K562 (cell line): ENCODE results near the gene RAP1GDS1.

ENCODE experiments used
- HDAC6 ChIP-seq: IDR thresholded peaks from 2 replicates; pipeline ENCODE4 v1.6.1; 2012; ENCODE audit warnings: low read depth, mild to moderate bottlenecking, control low read depth, inconsistent platforms, low read length, moderate library complexity
- MAFK ChIP-seq: IDR thresholded peaks from 2 replicates; pipeline ENCODE4 v1.6.1; 2011; ENCODE audit warnings: low read length, improper control_type of control experiment
- MYNN ChIP-seq, 2 experiments: sonication (generic); formaldehyde crosslinking in 1 of 2; IDR thresholded peaks; 2 replicates each; pipeline versions ENCODE4 v1.5.0 to v1.6.1; 2016 to 2020; ENCODE audit warnings: antibody characterized with exemption in 1 of 2, missing genetic modification reagents in 1 of 2
- NRF1 ChIP-seq, 2 experiments: fragments of 450-650 bp; IDR thresholded peaks in 1 of 2; conservative IDR thresholded peaks in 1 of 2; 2 replicates each; pipeline ENCODE4 v1.6.1; 2014; ENCODE audit warnings: mild to moderate bottlenecking in 2 of 2
- POLR2A ChIP-seq: fragments of 450-650 bp; conservative IDR thresholded peaks from 2 replicates; pipeline ENCODE4 v1.6.1; 2016
- TCF7 ChIP-seq: sonication (generic); IDR thresholded peaks from 2 replicates; pipeline ENCODE4 v1.6.1; 2016; ENCODE audit warnings: antibody characterized with exemption, borderline replicate concordance
- TEAD4 ChIP-seq, 2 experiments: sonication (generic) in 1 of 2; formaldehyde crosslinking in 1 of 2; IDR thresholded peaks; 2 replicates each; pipeline versions ENCODE4 v1.6.1 to v1.8.0; 2012 to 2022; ENCODE audit warnings: borderline replicate concordance in 1 of 2, inconsistent platforms in 1 of 2, low read length in 1 of 2, mild to moderate bottlenecking in 1 of 2, missing genetic modification reagents in 1 of 2
- YY1 ChIP-seq, 3 experiments: IDR thresholded peaks; 2 replicates each; pipeline ENCODE4 v1.6.1; 2011; ENCODE audit warnings: low read length in 2 of 3, mild to moderate bottlenecking in 2 of 3, moderate library complexity in 2 of 3, borderline replicate concordance in 1 of 3, control low read depth in 1 of 3, low read depth in 1 of 3; ENCODE audit not compliant: insufficient read depth in 3 of 3, insufficient replicate concordance in 2 of 3, control insufficient read depth in 1 of 3, insufficient read length in 1 of 3; ENCODE audit errors: extremely low read depth in 1 of 3
- ZNF384 ChIP-seq: IDR thresholded peaks from 2 replicates; pipeline ENCODE4 v1.6.1; 2012; ENCODE audit warnings: low read depth, low read length, improper control_type of control experiment
- ZNF57 ChIP-seq: fragments of 450-650 bp; formaldehyde crosslinking; IDR thresholded peaks from 2 replicates; pipeline ENCODE4 v1.4.0; 2020; ENCODE audit warnings: mild to moderate bottlenecking, moderate library complexity
- TF ChIP-seq, protein P1 (sequence below), 3 experiments: IDR thresholded peaks in 2 of 3; conservative IDR thresholded peaks in 1 of 3; 2 replicates each; pipeline ENCODE4 v1.5.1; 2011 to 2012; ENCODE audit warnings: low read length in 3 of 3, mild to moderate bottlenecking in 3 of 3, control low read depth in 2 of 3, improper control_type of control experiment in 1 of 3, inconsistent platforms in 1 of 3, low read depth in 1 of 3, mixed read lengths in 1 of 3, moderate library complexity in 1 of 3; ENCODE audit not compliant: insufficient read depth in 2 of 3
- TF ChIP-seq, protein P2 (sequence below): sonication (generic); formaldehyde crosslinking; IDR thresholded peaks from 2 replicates; pipeline ENCODE4 v1.8.0; 2022; ENCODE audit warnings: missing genetic modification reagents, mild to moderate bottlenecking, borderline replicate concordance
- TF ChIP-seq, protein P3 (sequence below): fragments of 450-650 bp; IDR thresholded peaks from 2 replicates; pipeline ENCODE4 v1.6.1; 2016; ENCODE audit warnings: borderline replicate concordance

DNA sequence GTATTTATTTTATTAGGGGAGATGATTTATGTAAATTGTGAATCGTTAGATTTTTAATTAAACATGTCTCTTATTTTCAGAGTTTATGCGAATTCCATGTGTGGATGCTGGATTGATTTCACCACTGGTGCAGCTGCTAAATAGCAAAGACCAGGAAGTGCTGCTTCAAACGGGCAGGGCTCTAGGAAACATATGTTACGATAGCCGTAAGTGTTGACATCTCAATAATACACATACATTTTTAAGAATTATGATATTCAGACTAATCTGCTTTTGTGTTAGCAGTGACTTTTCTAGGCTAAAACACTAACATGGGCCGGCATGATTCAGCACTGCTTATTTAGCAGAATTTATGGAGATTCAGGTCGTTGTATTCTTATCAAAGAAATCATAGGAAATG, 91.2 kb downstream of the RAP1GDS1 start:
- TF ChIP-seq, protein P1, sequence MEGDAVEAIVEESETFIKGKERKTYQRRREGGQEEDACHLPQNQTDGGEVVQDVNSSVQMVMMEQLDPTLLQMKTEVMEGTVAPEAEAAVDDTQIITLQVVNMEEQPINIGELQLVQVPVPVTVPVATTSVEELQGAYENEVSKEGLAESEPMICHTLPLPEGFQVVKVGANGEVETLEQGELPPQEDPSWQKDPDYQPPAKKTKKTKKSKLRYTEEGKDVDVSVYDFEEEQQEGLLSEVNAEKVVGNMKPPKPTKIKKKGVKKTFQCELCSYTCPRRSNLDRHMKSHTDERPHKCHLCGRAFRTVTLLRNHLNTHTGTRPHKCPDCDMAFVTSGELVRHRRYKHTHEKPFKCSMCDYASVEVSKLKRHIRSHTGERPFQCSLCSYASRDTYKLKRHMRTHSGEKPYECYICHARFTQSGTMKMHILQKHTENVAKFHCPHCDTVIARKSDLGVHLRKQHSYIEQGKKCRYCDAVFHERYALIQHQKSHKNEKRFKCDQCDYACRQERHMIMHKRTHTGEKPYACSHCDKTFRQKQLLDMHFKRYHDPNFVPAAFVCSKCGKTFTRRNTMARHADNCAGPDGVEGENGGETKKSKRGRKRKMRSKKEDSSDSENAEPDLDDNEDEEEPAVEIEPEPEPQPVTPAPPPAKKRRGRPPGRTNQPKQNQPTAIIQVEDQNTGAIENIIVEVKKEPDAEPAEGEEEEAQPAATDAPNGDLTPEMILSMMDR (IDR thresholded peaks at IDR 0.05 in 2 of 3, conservative IDR thresholded peaks at IDR 0.05 in 1 of 3; ENCODE audit: insufficient read depth in 2 of 3, low read depth in 1 of 3, low read length in 3 of 3): no peak
- TF ChIP-seq MAFK: no peak
- TF ChIP-seq YY1 (IDR thresholded peaks at IDR 0.05; ENCODE audit: borderline replicate concordance in 1 of 3, control insufficient read depth in 1 of 3, extremely low read depth in 1 of 3, insufficient read depth in 3 of 3, insufficient read length in 1 of 3, insufficient replicate concordance in 2 of 3, low read depth in 1 of 3, low read length in 2 of 3): no peak
- no peak for TF ChIP-seq NRF1 (conservative IDR thresholded peaks at IDR 0.05 in 1 of 2, IDR thresholded peaks at IDR 0.05 in 1 of 2)
- no peak for TF ChIP-seq POLR2A
- no peak for TF ChIP-seq HDAC6
- TF ChIP-seq, protein P2, sequence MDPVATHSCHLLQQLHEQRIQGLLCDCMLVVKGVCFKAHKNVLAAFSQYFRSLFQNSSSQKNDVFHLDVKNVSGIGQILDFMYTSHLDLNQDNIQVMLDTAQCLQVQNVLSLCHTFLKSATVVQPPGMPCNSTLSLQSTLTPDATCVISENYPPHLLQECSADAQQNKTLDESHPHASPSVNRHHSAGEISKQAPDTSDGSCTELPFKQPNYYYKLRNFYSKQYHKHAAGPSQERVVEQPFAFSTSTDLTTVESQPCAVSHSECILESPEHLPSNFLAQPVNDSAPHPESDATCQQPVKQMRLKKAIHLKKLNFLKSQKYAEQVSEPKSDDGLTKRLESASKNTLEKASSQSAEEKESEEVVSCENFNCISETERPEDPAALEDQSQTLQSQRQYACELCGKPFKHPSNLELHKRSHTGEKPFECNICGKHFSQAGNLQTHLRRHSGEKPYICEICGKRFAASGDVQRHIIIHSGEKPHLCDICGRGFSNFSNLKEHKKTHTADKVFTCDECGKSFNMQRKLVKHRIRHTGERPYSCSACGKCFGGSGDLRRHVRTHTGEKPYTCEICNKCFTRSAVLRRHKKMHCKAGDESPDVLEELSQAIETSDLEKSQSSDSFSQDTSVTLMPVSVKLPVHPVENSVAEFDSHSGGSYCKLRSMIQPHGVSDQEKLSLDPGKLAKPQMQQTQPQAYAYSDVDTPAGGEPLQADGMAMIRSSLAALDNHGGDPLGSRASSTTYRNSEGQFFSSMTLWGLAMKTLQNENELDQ (CRISPR knock-in tag): no peak
- TF ChIP-seq ZNF57: no peak
- TF ChIP-seq MYNN (IDR thresholded peaks at IDR 0.05): no peak
- no peak for TF ChIP-seq MYNN (CRISPR knock-in tag; IDR thresholded peaks at IDR 0.05)
- no peak for TF ChIP-seq TCF7
- TF ChIP-seq, protein P3, sequence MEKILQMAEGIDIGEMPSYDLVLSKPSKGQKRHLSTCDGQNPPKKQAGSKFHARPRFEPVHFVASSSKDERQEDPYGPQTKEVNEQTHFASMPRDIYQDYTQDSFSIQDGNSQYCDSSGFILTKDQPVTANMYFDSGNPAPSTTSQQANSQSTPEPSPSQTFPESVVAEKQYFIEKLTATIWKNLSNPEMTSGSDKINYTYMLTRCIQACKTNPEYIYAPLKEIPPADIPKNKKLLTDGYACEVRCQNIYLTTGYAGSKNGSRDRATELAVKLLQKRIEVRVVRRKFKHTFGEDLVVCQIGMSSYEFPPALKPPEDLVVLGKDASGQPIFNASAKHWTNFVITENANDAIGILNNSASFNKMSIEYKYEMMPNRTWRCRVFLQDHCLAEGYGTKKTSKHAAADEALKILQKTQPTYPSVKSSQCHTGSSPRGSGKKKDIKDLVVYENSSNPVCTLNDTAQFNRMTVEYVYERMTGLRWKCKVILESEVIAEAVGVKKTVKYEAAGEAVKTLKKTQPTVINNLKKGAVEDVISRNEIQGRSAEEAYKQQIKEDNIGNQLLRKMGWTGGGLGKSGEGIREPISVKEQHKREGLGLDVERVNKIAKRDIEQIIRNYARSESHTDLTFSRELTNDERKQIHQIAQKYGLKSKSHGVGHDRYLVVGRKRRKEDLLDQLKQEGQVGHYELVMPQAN: no peak
- TF ChIP-seq TEAD4 (IDR thresholded peaks at IDR 0.05; ENCODE audit: low read length): no peak
- TF ChIP-seq TEAD4 (CRISPR knock-in tag; IDR thresholded peaks at IDR 0.05; ENCODE audit: borderline replicate concordance): no peak
- no peak for TF ChIP-seq ZNF384
